GM10248 (cell line): ENCODE data around the gene RERE.
A peak's percentile ranks its signal among the peaks of the same experiment; 100 is the strongest.

ENCODE experiments used
- CTCF ChIA-PET: fragments of 300-600 bp; sonication (Branson Sonifier 250); formaldehyde crosslinking; extraction: SDS; loops from one replicate; lab custom pipeline; 2021; ENCODE audit warnings: antibody characterized with exemption; lab: Yijun Ruan, JAX
- POLR2A ChIA-PET: fragments of 350-650 bp; sonication (Branson Sonifier 250); formaldehyde crosslinking; extraction: SDS; loops from one replicate; lab custom pipeline; 2020; ENCODE audit warnings: antibody characterized with exemption; lab: Yijun Ruan, JAX
- DNase-seq: peaks from one replicate; pipeline ENCODE4 v3.0.0; 2012; ENCODE audit errors: extremely low spot score
- CTCF ChIP-seq: IDR thresholded peaks from 2 replicates; pipeline ENCODE4 v1.5.1; 2012; ENCODE audit warnings: mild to moderate bottlenecking, low read depth; ENCODE audit errors: extremely low read depth, missing control alignments, control extremely low read depth

The RERE gene

GRCh38 chr1:8706995-8707396 is 110.4 kb downstream of the RERE start:
- DNase-seq: no peak
- TF ChIP-seq CTCF: no peak
- POLR2A ChIA-PET: no interaction called here
- CTCF ChIA-PET: interaction anchor here (1.3 to 3.9 kb wide), 7 partner anchors 13 to 298 kb away, joined by 3 to 15 read pairs (median 6); no protein-coding TSS in a partner anchor

- CTCF ChIA-PET: interaction anchor here (0.7 to 3.9 kb wide), 10 partner anchors 13 to 297 kb away, joined by 3 to 15 read pairs (median 6); no protein-coding TSS in a partner anchor
- POLR2A ChIA-PET: no interaction called here
- DNase-seq: no peak
- TF ChIP-seq CTCF: no peak
These were observed 111.1 kb downstream of the RERE start for GRCh38 chr1:8706291-8706690.

- ChIA-PET CTCF (interaction anchor here (0.6 to 3.7 kb wide), 11 partner anchors 9 to 309 kb away, joined by 3 to 15 read pairs (median 5); no protein-coding TSS in a partner anchor), POLR2A (no interaction called here)
- no peak for DNase-seq
- TF ChIP-seq CTCF: no peak
These were observed 112.5 kb downstream of the RERE start for GRCh38 chr1:8704866-8705506.

DNA sequence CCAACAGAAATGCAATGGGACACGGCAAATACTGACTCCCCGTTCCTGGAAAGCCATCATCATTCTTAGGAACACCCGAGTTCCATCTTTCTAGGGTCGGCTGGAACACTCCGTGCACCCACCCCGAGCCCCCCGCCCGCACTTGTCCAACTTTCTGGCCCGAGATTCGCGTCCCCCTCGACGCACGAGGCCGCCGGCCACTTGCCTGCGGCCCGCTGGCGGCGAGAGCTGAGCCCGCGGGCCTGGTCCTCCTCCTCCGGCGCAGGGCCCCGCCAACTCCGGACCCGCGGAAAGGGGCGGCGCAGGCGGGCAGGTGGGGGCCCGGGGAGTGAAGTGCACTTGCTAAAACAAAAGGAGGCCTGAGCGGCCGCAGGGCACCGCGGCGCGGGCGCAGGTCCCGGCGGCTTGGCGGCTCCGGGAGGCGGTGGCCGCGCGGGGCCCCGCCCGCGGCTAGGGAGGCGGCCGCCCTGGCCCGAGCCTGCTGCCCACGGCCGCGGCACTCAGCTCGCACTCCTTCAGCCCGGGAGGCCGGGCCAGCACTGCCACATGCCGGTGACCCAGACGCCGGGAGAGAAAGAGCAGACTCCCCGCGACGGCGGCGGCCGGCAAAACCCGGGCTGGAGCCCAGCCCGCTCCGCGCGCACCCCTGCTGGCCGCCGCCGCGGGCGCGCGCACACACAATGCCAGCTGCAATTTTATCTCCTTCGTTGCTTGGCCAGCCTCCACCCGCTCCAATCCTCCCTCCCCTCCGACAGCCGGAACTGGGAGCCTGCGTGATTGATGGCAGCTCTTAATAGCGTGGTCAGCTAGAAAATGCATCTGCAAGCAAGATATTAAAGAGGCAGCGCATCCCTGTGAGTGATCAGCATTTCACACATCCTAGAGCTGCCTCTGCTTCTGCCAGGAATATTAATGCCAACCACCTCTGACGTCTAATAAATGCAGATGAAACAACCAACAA is 114.3 kb downstream of the RERE start:
- POLR2A ChIA-PET: interaction anchor here (1.0 kb wide), 1 partner anchor 22 kb away, joined by 5 read pairs; no protein-coding TSS in a partner anchor

GRCh38 chr1:8702472-8702849 is 115.0 kb downstream of the RERE start:
- CTCF ChIA-PET: interaction anchor here (3.3 kb wide), 1 partner anchor 11 kb away, joined by 10 read pairs; no protein-coding TSS in a partner anchor
- POLR2A ChIA-PET: interaction anchor here (1.0 kb wide), 1 partner anchor 21 kb away, joined by 5 read pairs; no protein-coding TSS in a partner anchor
- TF ChIP-seq CTCF: no peak
- DNase-seq: no peak

More for the DNA sequence above, 114.3 kb downstream of the RERE start:
- TF ChIP-seq CTCF: peak; percentile 39
- CTCF ChIA-PET: interaction anchor here (0.7 to 3.7 kb wide), 19 partner anchors 8 to 177 kb away, joined by 3 to 15 read pairs (median 4); no protein-coding TSS in a partner anchor
- peak; percentile 88 for DNase-seq

GRCh38 chr1:8701794-8702471 is 115.5 kb downstream of the RERE start:
- no peak for TF ChIP-seq CTCF
- ChIA-PET CTCF (interaction anchor here (1.0 to 3.3 kb wide), 4 partner anchors 11 to 64 kb away, joined by 3 to 10 read pairs (median 4); no protein-coding TSS in a partner anchor), POLR2A (no interaction called here)
- peak; percentile 32 for DNase-seq
